GM18511 (cell line): Measurements from ENCODE around the gene C15orf61.

Experiments
- ATAC-seq: cut with Tn5 transposase; IDR thresholded peaks from one replicate; pipeline ENCODE4 v1.9.1; 2021; ENCODE audit warnings: mild to moderate bottlenecking, moderate library complexity; ENCODE audit not compliant: unreplicated experiment

Gene C15orf61

GRCh38 chr15:67548862-67549651 lies 28.1 kb downstream of the C15orf61 start:
- no peak for ATAC-seq

GRCh38 chr15:67549736-67550135 lies 28.8 kb downstream of the C15orf61 start:
- no peak for ATAC-seq

GRCh38 chr15:67550522-67550921 lies 29.6 kb downstream of the C15orf61 start:
- ATAC-seq = no peak

GRCh38 chr15:67551207-67551743 lies 30.3 kb downstream of the C15orf61 start:
- ATAC-seq = no peak

- no peak for ATAC-seq
These were observed 33.6 kb downstream of the C15orf61 start for GRCh38 chr15:67554580-67554979.

- ATAC-seq = no peak
These were observed 36.1 kb downstream of the C15orf61 start for GRCh38 chr15:67556976-67557570.

GRCh38 chr15:67558502-67558901 lies 37.6 kb downstream of the C15orf61 start:
- no peak for ATAC-seq

- no peak for ATAC-seq
These were observed 38.2 kb downstream of the C15orf61 start for GRCh38 chr15:67559158-67559557.

GRCh38 chr15:67559576-67559975 lies 38.6 kb downstream of the C15orf61 start:
- ATAC-seq = no peak

GRCh38 chr15:67560320-67560719 lies 39.4 kb downstream of the C15orf61 start:
- ATAC-seq = no peak

- no peak for ATAC-seq
These were observed 42.2 kb downstream of the C15orf61 start for GRCh38 chr15:67563092-67563491.

GRCh38 chr15:67564021-67564967 lies 43.4 kb downstream of the C15orf61 start:
- ATAC-seq = peak; percentile 96

- ATAC-seq = peak; percentile 35
These were observed 44.0 kb downstream of the C15orf61 start for GRCh38 chr15:67564968-67565345.

GRCh38 chr15:67569668-67570067 lies 48.7 kb downstream of the C15orf61 start:
- no peak for ATAC-seq

GRCh38 chr15:67570875-67571647 lies 50.1 kb downstream of the C15orf61 start:
- ATAC-seq = no peak

GRCh38 chr15:67571648-67572415 lies 50.9 kb downstream of the C15orf61 start:
- no peak for ATAC-seq

- no peak for ATAC-seq
These were observed 52.3 kb downstream of the C15orf61 start for GRCh38 chr15:67573194-67573593.

- no peak for ATAC-seq
These were observed 54.1 kb downstream of the C15orf61 start for GRCh38 chr15:67575039-67575502.

- no peak for ATAC-seq
These were observed 57.2 kb downstream of the C15orf61 start for GRCh38 chr15:67578020-67578600.
